Ascending aorta (tissue), 2 donors: ENCODE results near the gene FOXL2. TPM values are rescaled to one million over a fixed set of nuclear protein-coding genes. Genes with fewer than 3 reads are reported as not detected.

Experiments
- DNase-seq, 2 donors: peaks; one replicate each; pipeline ENCODE4 v3.0.0-alpha.2; 2019; ENCODE audit warnings: low spot score in 2 of 2
- H3K27ac ChIP-seq, 2 donors: fragments of 200-600 bp; sonication (generic); one replicate each; pipeline ENCODE4 v1.5.1; 2016 to 2017; ENCODE audit warnings: mild to moderate bottlenecking in 1 of 2
- H3K27me3 ChIP-seq: fragments of 200-600 bp; sonication (generic); one replicate; pipeline ENCODE4 v1.5.1; 2017
- H3K36me3 ChIP-seq, 2 donors: fragments of 200-600 bp; sonication (generic); one replicate each; pipeline ENCODE4 v1.5.1; 2016
- H3K4me1 ChIP-seq, 2 donors: fragments of 200-600 bp; sonication (generic); one replicate each; pipeline ENCODE4 v1.5.1; 2016 to 2017; ENCODE audit warnings: mild to moderate bottlenecking in 1 of 2
- H3K4me3 ChIP-seq, 2 donors: fragments of 200-600 bp; sonication (generic); one replicate each; pipeline ENCODE4 v1.5.1; 2016 to 2017; ENCODE audit warnings: mild to moderate bottlenecking in 1 of 2
- H3K9me3 ChIP-seq, 2 donors: fragments of 200-600 bp; sonication (generic); one replicate each; pipeline ENCODE4 v1.5.1; 2016
- intact Hi-C: fragments of 100-400 bp; cut with DNase I; formaldehyde crosslinking; loops from one replicate; pipeline ENCODE4 v1.15.1; 2023
- total RNA-seq: library from RNA; depleted of rRNA; stranded (reverse); fragments of >200 nt; gene quantifications from one replicate; pipeline ENCODE4 v1.1.0, GENCODE V29; 2016
- TF ChIP-seq, protein P1 (sequence below), 3 experiments: fragments of 200-600 bp in 2 of 3; fragments of 450-650 bp in 1 of 3; sonication (generic) in 2 of 3; IDR thresholded peaks; one replicate each; pipeline ENCODE4 v1.5.1; 2016 to 2019; ENCODE audit warnings: antibody characterized with exemption in 3 of 3, mild to moderate bottlenecking in 1 of 3, moderate library complexity in 1 of 3

The FOXL2 gene
- total RNA-seq, 1 donor from 2014 or later: not detected

DNA sequence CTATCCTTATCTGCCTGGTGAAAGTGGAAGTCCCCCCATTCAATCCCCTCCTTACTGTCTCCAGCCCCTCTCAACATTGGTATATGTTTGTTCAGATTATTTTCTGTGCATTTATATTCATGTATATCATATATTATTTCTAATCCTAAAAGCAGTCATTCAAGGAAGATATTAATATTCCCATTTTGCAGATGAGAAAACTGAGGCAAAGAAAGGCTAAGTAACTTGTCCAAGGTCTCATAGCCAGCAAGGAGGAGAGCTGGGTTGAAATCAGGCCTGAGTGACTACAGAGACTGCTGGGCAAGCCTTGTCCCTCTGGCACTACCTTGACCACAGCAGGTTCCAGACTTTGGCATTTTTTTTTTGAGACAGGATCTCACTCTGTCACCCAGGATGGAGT lies 29.1 kb upstream of the FOXL2 start:
- DNase-seq: no peak
- Histone ChIP-seq H3K4me3 (no peak overlapping the region), H3K4me1 (no peaks in the 10 kb centered on the region), H3K27ac (no peak overlapping the region), H3K36me3 (no peaks in the 10 kb centered on the region), H3K9me3 (no peaks in the 10 kb centered on the region), H3K27me3 (no peaks in the 10 kb centered on the region)
- TF ChIP-seq, protein P1, sequence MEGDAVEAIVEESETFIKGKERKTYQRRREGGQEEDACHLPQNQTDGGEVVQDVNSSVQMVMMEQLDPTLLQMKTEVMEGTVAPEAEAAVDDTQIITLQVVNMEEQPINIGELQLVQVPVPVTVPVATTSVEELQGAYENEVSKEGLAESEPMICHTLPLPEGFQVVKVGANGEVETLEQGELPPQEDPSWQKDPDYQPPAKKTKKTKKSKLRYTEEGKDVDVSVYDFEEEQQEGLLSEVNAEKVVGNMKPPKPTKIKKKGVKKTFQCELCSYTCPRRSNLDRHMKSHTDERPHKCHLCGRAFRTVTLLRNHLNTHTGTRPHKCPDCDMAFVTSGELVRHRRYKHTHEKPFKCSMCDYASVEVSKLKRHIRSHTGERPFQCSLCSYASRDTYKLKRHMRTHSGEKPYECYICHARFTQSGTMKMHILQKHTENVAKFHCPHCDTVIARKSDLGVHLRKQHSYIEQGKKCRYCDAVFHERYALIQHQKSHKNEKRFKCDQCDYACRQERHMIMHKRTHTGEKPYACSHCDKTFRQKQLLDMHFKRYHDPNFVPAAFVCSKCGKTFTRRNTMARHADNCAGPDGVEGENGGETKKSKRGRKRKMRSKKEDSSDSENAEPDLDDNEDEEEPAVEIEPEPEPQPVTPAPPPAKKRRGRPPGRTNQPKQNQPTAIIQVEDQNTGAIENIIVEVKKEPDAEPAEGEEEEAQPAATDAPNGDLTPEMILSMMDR (IDR thresholded peaks at IDR 0.05): no peak
- intact Hi-C loops: no loop called here

DNA sequence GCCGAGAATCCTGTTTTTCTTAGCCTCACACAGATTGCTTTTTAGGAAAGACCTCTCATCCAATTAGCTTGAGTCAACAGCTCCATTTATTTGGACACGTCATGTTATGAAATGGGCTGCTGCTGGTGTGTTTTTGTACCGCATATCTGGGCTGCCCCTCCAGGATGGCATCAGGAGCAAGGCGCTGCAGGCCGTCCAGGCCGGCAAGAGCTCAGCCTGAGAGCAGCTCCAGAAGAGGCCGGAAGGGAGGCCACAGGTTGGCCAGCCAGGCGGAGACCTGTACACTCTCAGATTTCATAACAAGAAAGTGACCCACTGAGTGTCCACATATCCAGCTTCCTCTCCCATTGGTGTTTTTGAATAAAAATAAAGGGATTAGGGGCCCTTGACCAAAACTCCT lies 28.4 kb upstream of the FOXL2 start:
- no peaks in the 10 kb centered on the region for H3K4me1 ChIP-seq
- H3K27me3 ChIP-seq: no peaks in the 10 kb centered on the region
- H3K4me3 ChIP-seq: no peak overlapping the region
- intact Hi-C loops: no loop called here
- H3K36me3 ChIP-seq: no peaks in the 10 kb centered on the region
- DNase-seq: no peak
- no peak overlapping the region for H3K27ac ChIP-seq
- TF ChIP-seq, protein P1 (IDR thresholded peaks at IDR 0.05): no peak
- H3K9me3 ChIP-seq: no peaks in the 10 kb centered on the region

DNA sequence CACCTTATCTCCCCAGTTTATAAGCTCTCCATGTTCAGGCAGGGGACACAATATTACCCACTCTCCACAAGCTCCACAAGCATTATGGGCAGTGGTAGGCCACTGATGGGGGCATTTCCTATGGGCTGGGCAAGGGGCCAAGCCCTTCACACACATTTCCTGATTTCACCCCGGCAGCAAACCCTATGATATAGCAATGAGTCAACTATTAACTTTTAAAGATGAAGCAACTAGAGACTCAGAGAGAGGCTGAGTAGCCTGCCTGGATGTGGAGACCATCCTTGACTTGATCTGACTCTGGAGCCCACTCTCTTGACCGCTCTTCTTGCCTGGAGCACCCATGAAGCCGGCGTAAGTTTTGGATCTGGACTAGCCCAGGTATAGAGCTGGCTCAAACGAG lies 27.5 kb upstream of the FOXL2 start:
- no peaks in the 10 kb centered on the region for H3K4me1 ChIP-seq
- H3K36me3 ChIP-seq: no peaks in the 10 kb centered on the region
- TF ChIP-seq, protein P1 (IDR thresholded peaks at IDR 0.05): no peak
- intact Hi-C loops: no loop called here
- H3K27me3 ChIP-seq: no peaks in the 10 kb centered on the region
- H3K4me3 ChIP-seq: no peak overlapping the region
- DNase-seq: no peak
- no peak overlapping the region for H3K27ac ChIP-seq
- H3K9me3 ChIP-seq: no peaks in the 10 kb centered on the region

DNA sequence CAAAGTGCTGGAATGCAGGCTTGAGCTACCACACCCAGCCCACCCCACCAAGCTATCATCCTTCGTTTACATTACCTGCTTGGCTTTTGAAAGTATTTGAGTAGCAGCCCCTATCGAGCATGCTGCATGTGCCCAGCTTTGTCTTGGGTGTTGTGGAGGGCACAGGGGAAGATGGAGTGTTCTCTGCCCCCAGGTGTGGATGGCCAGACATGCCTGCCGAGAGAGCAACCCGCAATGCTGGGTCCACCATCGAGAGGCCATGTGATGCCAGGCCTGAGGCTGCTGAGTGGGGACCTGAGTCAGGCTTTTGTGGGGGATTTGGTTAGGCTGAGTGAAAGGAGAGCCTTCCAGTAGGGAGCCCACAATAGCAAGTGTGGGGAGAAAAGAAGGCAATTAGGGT lies 26.0 kb upstream of the FOXL2 start:
- no peaks in the 10 kb centered on the region for H3K4me1 ChIP-seq
- H3K27me3 ChIP-seq: no peaks in the 10 kb centered on the region
- no peak for DNase-seq
- no peak overlapping the region for H3K4me3 ChIP-seq
- H3K36me3 ChIP-seq: no peaks in the 10 kb centered on the region
- no peaks in the 10 kb centered on the region for H3K9me3 ChIP-seq
- TF ChIP-seq, protein P1 (IDR thresholded peaks at IDR 0.05): no peak
- intact Hi-C loops: no loop called here
- H3K27ac ChIP-seq: no peak overlapping the region

DNA sequence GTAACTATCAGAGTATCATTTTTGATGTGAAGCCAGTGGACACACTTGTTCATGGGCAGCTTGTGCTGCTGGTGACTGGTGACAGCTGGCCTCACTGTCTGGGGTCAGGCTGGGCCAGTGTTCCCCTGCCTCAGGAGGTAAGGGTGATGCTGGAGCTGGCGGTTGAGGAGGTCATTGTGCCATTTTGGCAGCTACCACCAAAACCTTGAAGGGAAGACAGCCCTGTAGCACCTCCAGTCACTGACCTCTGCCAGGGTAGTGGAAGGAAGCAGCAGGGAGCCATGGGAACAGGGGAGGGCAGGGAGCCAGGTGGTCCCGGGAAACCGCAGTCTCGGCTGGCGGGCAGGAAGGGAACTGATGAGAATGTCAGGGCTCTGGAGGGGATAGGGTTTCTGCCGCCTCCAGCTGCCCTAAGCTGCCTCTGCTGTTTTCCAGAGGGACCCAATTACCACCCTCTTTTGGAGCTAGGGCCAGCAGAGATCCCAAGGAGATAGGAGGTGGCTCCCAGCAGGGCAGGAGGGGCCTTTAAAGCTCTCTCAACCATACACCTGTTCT lies 24.9 kb upstream of the FOXL2 start:
- no peaks in the 10 kb centered on the region for H3K9me3 ChIP-seq
- no peak overlapping the region for H3K27ac ChIP-seq
- H3K27me3 ChIP-seq: no peaks in the 10 kb centered on the region
- no peak for DNase-seq
- TF ChIP-seq, protein P1 (IDR thresholded peaks at IDR 0.05): no peak
- H3K36me3 ChIP-seq: no peaks in the 10 kb centered on the region
- no peak overlapping the region for H3K4me3 ChIP-seq
- intact Hi-C loops: no loop called here
- no peaks in the 10 kb centered on the region for H3K4me1 ChIP-seq

DNA sequence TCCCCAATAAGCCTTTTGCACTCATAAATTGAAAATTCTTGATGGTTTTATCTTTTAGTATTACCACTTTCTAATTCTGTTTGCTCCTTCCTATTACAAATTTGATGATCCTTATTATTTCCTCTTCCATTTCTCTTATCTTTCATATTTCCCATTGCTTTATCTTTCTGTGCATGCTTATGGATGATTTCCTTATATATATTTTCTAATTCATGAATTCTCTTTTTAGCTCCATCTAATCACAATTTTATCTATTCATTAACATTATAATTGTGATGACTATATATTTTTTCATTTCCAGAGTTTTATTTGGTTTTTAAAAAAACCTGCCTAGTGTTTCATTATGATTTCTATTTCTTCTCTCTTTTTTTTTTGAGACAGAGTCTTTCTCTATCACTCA lies 18.0 kb upstream of the FOXL2 start:
- no peak for DNase-seq
- Histone ChIP-seq H3K4me1 (no peaks in the 10 kb centered on the region), H3K27me3 (no peaks in the 10 kb centered on the region), H3K27ac (no peak overlapping the region), H3K36me3 (no peaks in the 10 kb centered on the region), H3K4me3 (no peak overlapping the region), H3K9me3 (peaks cover 0 to 18% of the 10 kb centered on the region in 2 donors)
- TF ChIP-seq, protein P1 (IDR thresholded peaks at IDR 0.05): no peak
- intact Hi-C loops: no loop called here
